RPMI7951 (cell line): ENCODE results near the gene MOCS1. TPM values are rescaled to one million over a fixed set of nuclear protein-coding genes. Genes with fewer than 3 reads are reported as not detected.
"Not testable (repeated sequence)": the region's sequence is repeated elsewhere in the genome, so short reads cannot be mapped to it uniquely, and the experiment has no call there.

Source experiments
- DNase-seq: peaks from one replicate; pipeline ENCODE4 v3.0.0-alpha.2; 2012; ENCODE audit warnings: low read depth
- total RNA-seq: library from RNA; depleted of rRNA; stranded (reverse); fragments of >200 nt; shearing (Covaris generic); gene quantifications from 2 replicates; pipeline ENCODE4 v1.2.3, GENCODE V29; 2014; rRNA removed

Gene MOCS1
- 8.7 and 10.6 TPM in 2 replicates for total RNA-seq

- DNase-seq = peak; percentile 77
These were observed at the start of gene MOCS1 for GRCh38 chr6:39934131-39934757. MOCS1 (minus strand) TSS chr6:39934462; CDS start chr6:39934417, 45 bp downstream.

DNA sequence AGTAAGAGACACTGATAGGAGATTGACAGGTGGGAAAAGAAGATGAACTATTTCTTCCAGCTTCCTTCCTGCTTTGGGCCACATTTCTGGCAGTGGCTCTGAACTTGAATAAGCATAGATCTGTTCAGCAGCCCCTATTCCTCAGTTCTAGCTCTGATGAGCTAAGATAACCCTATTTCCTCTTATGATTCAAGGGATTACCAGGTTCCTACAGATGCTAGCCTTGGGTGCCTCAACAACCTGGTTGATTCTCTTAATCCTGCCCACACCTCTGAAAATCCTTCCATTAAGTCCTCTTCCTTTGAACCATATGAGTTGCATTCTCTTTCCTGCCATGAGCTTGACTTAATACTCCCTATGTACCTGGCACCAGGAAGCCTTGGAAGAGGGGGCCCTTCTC is 49.8 kb upstream of the MOCS1 start:
- no peak for DNase-seq

DNA sequence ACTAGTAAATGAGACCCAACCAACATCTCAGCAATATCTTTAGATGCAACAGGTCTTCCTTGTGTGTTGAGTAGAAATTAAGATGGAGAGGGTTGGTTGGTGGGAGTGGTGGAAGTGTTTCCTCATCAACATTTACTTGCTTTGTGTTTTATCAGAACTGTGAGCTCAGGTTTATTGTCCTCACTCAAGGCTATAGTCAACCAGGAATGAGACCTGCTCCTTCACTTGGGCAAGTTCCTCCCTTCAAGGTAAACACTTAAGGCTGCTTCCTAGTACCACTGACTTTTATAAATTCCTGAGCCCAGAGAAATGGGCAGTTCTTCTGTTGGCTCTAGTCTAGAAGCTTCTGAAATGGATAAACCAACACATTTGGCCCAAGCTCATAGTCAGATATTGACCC is 48.9 kb upstream of the MOCS1 start:
- DNase-seq = no peak

DNA sequence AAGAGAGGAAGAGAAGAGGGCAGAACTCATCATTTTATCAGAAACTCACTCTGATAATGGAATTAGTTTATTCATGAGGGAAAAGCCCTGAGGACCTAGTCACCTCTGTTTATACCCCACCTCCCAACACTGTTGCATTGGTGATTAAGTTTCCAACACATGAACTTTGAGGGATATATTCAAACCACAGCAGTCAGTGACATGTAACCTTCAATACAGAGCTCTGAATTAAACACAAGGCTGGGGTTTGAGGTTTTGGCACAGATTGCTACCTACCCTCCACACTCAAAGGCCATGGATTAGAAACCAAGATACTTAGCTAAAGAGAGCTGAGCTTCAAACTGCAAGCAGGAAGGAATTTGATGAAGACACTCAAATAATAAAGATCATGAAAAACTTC is 48.5 kb upstream of the MOCS1 start:
- no peak for DNase-seq

- DNase-seq = peak; percentile 48
These were observed 46.7 kb upstream of the MOCS1 start for GRCh38 chr6:39980839-39981580.

DNA sequence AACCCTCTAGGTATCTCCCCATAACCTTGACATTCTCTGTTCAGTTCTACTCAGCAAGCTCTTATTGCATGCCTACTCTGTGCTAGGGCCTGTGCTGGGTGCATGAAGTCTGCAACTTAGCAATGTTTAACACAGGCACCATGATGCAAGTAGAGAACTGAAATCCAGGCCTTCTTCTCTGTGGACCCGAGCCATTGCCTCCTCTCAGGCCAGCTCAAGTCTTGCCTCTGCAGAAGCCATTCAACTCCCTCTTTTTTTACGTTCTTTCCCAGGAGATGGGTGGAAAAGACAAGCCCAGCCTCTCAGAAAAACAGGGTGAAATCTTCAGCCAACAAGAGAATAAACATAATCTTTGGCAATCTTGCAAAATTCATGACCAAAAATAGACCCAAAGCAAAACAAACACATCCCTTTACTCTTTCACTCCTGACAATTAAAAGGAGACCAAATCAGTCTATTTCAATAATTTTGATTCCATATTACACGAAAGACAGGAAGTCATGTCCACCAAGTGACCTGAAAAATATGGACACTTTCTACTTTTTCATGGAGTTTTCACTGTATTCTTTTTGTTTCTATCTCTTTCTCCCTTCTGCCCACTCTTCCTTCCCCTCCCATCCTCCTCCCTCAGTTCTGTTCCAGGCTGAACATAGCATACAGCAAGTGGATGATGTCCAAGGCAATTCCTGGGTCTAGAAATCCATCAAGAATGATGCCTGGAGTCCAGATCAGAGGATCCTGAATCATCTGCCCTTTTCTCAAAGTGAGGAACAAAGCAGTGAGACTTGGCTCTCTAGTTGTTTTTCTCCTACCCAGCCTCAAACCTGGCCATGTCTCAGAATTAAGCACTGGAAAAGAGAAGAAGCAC is 45.4 kb upstream of the MOCS1 start:
- no peak for DNase-seq

DNA sequence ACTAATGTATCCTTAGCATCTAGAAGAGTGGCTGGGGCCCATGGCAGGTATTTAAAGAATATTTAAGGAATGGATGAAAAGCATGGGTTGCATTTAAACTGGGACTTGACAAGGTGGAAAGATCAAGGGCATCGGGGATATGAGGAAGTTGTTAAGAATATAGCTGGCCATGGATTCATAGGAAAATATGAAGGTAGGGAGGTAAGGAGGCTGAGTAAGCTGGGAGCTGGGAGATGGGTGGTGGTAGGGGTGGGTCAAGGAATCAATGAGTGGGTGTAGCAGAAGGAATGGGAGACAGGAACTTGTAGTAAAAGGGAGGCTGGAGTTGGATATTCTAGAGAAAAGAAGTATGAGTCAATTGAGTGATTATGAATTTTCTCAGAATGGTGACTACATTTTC is 44.0 kb upstream of the MOCS1 start:
- no peak for DNase-seq

GRCh38 chr6:39973661-39974060 is 39.4 kb upstream of the MOCS1 start:
- DNase-seq = no peak

DNA sequence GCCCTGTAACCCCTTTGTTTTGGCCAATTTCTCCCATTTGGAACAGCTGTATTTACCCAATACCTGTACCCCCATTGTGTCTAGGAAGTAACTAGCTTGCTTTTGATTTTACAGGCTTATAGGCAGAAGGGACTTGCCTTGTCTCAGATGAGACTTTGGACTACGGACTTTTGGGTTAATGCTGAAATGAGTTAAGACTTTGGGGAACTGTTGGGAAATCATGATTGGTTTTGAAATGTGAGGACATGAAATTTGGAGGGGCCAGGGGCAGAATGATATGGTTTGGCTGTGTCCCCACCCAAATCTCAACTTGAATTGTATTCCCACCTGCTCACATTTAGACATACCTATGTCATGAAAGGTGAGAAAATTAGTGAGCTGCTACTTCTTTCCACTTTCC is 38.5 kb upstream of the MOCS1 start:
- DNase-seq = not testable (repeated sequence)

DNA sequence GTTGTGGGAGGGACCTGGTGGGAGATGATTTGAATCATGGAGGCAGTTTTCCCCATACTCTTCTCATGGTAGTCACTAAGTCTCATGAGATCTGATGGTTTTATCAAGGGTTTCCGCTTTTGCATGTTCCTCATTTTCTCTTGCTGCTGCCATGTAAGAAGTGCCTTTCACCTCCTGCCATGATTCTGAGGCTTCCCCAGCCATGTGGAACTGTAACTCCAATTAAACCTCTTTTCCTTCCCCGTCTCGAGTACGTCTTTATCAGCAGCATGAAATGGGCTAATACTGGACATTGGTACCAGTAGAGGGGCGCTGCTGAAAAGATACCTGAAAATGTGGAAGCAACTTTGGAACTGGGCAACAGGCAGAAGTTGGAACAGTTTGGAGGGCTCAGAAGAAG is 36.9 kb upstream of the MOCS1 start:
- DNase-seq = not testable (repeated sequence)

- no peak for DNase-seq
These were observed 31.5 kb upstream of the MOCS1 start for GRCh38 chr6:39965751-39966150.

GRCh38 chr6:39964530-39964929 is 30.3 kb upstream of the MOCS1 start:
- no peak for DNase-seq

GRCh38 chr6:39964094-39964493 is 29.8 kb upstream of the MOCS1 start:
- no peak for DNase-seq

DNA sequence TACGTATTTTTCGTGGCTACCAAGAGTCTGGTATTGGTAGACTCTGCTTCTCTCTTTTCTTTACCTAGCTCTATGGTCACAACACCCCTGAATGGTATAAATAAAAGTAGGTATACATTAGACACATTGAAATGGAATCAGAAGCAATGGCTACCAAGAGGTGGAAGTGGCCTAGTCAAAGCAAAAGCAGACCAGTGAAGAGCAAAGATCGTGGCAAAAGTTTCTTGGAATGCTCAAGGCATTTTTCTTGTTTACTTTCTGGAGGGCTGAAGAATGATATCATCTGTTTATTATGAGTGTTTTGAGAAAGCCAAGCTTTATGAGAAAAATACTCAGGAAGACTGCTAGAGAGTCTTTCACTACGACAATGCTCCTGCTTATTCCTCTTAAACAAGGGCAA is 28.6 kb upstream of the MOCS1 start:
- no peak for DNase-seq

- DNase-seq = peak; percentile 28
These were observed 26.9 kb upstream of the MOCS1 start for GRCh38 chr6:39961178-39961577.

DNA sequence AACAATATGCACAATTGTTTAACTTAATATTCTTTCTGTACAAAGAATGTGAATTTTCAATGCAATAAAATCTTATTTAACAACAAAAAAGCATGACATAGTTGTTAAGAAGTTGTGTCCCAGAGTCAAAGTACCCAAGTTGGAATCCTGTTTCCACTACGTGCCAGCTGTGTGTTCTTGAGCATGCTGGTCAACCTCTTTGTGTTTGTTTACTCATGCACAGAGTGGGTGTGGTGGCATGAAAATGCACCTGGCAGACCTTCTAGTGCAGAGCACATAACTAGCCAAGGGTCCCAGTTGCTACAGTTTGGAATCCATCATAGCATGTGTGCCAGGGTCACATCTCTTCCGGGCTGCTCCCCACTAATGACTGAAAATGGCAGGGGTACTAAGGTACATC is 24.7 kb upstream of the MOCS1 start:
- no peak for DNase-seq

- DNase-seq = peak; percentile 20
These were observed 22.7 kb upstream of the MOCS1 start for GRCh38 chr6:39956936-39957335.

- DNase-seq = no peak
These were observed 18.9 kb upstream of the MOCS1 start for GRCh38 chr6:39953076-39953618.

GRCh38 chr6:39952167-39952566 is 17.9 kb upstream of the MOCS1 start:
- DNase-seq = no peak

DNA sequence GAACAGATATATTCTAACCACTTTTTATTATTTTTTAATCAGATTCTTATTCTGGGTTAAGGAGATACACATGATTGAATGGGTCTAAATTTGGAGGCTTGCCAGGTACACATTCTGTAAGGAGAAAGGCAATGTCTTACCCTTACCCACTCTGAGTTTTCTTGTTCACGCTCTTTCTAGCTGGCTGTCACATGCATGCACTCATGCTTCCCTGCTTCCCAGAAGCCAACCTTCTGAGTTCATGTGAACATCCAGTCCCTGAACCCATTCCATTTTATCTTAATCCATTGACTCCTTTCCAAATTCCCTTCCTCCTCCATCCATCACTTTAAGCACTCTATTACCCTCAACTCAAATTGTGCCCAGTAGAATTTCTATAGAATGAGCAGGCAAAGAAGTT is 17.5 kb upstream of the MOCS1 start:
- no peak for DNase-seq

- no peak for DNase-seq
These were observed 16.9 kb upstream of the MOCS1 start for GRCh38 chr6:39951191-39951590.

DNA sequence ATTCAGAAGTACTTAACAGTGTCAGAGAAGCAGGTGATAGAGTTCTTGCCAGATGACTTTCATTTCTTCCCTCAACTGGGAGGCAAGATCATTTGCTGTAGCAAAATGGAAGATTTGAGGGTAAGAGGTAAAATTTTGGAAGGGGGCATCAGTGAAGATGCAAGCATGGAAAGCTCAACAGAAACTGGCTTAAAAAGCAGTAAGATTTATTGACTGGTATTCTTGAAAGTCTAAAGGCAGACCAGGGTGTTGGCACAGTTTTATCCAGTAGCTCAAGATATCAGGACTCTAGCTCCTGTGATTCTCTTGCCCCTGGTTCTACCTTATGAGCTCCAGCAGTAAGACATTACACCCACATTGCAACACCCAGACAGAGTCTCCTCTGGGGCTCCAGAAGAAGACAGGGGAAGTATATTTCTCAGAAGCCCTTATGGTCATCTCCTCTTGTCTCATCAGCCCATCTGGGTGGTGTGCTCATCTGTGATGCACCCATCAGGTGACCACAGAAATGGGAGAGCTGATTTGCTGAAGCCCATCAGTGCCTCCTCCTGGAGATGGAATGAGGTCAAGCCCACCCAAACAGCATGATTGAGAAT is 16.0 kb upstream of the MOCS1 start:
- no peak for DNase-seq
